ENCODE data around the gene PRSS8.

PRSS8 gene

GRCh38 chr16:31085873-31086628 lies 49.5 kb downstream of the PRSS8 start:
- Mint-ChIP-seq H3K9me3 (no peaks in the 10 kb centered on the region), H3K4me3 (peak overlapping the region in 2 of 3 experiments; percentile 20 to 78), H3K4me1 (peaks cover 21% of the 10 kb centered on the region), H3K27me3 (ENCODE audit: low read depth) (peaks cover 3% of the 10 kb centered on the region), H3K27ac (peak overlapping the region; percentile 74 to 91 (median 85)), H3K36me3 (ENCODE audit: low read depth) (peaks cover 16% of the 10 kb centered on the region)
- TF ChIP-seq, protein P1, sequence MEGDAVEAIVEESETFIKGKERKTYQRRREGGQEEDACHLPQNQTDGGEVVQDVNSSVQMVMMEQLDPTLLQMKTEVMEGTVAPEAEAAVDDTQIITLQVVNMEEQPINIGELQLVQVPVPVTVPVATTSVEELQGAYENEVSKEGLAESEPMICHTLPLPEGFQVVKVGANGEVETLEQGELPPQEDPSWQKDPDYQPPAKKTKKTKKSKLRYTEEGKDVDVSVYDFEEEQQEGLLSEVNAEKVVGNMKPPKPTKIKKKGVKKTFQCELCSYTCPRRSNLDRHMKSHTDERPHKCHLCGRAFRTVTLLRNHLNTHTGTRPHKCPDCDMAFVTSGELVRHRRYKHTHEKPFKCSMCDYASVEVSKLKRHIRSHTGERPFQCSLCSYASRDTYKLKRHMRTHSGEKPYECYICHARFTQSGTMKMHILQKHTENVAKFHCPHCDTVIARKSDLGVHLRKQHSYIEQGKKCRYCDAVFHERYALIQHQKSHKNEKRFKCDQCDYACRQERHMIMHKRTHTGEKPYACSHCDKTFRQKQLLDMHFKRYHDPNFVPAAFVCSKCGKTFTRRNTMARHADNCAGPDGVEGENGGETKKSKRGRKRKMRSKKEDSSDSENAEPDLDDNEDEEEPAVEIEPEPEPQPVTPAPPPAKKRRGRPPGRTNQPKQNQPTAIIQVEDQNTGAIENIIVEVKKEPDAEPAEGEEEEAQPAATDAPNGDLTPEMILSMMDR (IDR thresholded peaks at IDR 0.05; ENCODE audit: unreplicated experiment in 3 of 3), result no peak

DNA sequence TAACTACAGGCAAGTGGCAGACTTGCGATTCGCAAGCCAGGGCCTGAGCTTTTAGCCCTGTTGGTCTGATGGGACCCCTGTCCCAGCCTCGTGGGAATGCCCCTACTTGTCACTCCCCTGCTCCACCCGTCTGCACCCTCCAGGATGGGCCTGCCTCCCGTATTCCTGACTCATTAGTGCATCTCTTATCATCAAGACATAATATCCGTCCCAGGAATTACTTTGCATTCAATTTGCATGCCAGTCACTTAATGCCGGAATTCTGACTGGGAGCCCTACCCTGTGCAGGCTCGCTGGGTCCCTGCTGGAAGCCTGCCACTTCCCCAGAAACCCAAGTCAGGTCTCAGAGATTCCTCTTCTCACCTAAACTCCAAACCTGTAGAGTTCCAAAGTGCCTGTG lies 50.1 kb downstream of the PRSS8 start:
- peaks cover 21% of the 10 kb centered on the region for H3K4me1 Mint-ChIP-seq
- no peaks in the 10 kb centered on the region for H3K9me3 Mint-ChIP-seq
- peak overlapping the region in 2 of 3 experiments; percentile 20 to 78 for H3K4me3 Mint-ChIP-seq
- H3K27ac Mint-ChIP-seq, result peak overlapping the region; percentile 74 to 91 (median 85)
- peaks cover 3% of the 10 kb centered on the region for H3K27me3 Mint-ChIP-seq (ENCODE audit: low read depth)
- peaks cover 15% of the 10 kb centered on the region for H3K36me3 Mint-ChIP-seq (ENCODE audit: low read depth)
- TF ChIP-seq, protein P1 (IDR thresholded peaks at IDR 0.05; ENCODE audit: unreplicated experiment in 3 of 3), result no peak

DNA sequence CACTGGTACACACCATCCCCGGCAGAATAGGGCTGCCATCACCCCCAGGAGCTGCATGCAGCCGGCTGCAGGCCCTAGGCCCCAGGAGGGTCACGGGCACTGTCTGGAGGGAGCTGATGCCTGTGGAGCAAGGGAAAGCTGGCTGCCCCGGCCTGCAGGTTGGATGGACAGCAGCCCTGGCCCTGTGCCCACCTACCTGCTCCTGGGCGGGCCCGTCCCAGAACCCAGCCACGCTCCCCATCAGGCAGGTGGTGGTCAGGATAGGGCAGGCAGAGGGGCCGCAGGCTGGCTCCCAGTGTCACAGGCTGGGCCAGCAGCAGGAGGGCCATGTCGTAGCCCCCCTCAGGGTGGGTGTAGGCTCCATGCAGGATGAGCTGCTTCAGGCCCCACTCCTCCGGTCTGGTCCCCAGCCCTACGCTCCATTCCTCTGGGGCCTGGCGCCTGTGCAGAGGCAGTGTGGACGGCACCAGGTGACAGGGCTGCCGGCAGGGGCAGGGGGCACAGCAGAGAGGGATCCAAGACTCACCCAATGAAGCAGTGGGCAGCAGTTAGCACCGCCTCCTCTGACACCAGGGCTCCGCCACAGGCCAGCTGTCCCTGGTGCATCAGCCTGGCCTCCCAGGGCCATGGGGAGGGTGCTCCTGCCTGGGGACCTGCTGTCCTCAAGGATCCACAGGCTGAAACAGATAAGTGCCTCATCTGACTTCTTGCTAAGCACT lies 50.8 kb downstream of the PRSS8 start:
- Mint-ChIP-seq H3K27me3 (ENCODE audit: low read depth) (peaks cover 3% of the 10 kb centered on the region), H3K9me3 (no peaks in the 10 kb centered on the region), H3K4me1 (peaks cover 21% of the 10 kb centered on the region), H3K4me3 (peak overlapping the region in 1 of 3 experiments; percentile 78), H3K27ac (peak overlapping the region in 2 of 3 experiments; percentile 85 to 91), H3K36me3 (ENCODE audit: low read depth) (peaks cover 16% of the 10 kb centered on the region)
- TF ChIP-seq, protein P1 (IDR thresholded peaks at IDR 0.05; ENCODE audit: unreplicated experiment in 3 of 3), result no peak

GRCh38 chr16:31083981-31084380 lies 51.5 kb downstream of the PRSS8 start:
- peaks cover 3% of the 10 kb centered on the region for H3K27me3 Mint-ChIP-seq (ENCODE audit: low read depth)
- H3K4me1 Mint-ChIP-seq, result peaks cover 21% of the 10 kb centered on the region
- TF ChIP-seq, protein P1 (IDR thresholded peaks at IDR 0.05; ENCODE audit: unreplicated experiment in 3 of 3), result no peak
- no peak overlapping the region for H3K27ac Mint-ChIP-seq
- H3K9me3 Mint-ChIP-seq, result no peaks in the 10 kb centered on the region
- H3K4me3 Mint-ChIP-seq, result no peak overlapping the region
- peaks cover 22% of the 10 kb centered on the region for H3K36me3 Mint-ChIP-seq (ENCODE audit: low read depth)

GRCh38 chr16:31083556-31083955 lies 52.0 kb downstream of the PRSS8 start:
- peaks cover 3% of the 10 kb centered on the region for H3K27me3 Mint-ChIP-seq (ENCODE audit: low read depth)
- H3K27ac Mint-ChIP-seq, result no peak overlapping the region
- H3K4me1 Mint-ChIP-seq, result peaks cover 21% of the 10 kb centered on the region
- TF ChIP-seq, protein P1 (IDR thresholded peaks at IDR 0.05; ENCODE audit: unreplicated experiment in 3 of 3), result no peak
- H3K36me3 Mint-ChIP-seq (ENCODE audit: low read depth), result peaks cover 26% of the 10 kb centered on the region
- H3K4me3 Mint-ChIP-seq, result no peak overlapping the region
- H3K9me3 Mint-ChIP-seq, result no peaks in the 10 kb centered on the region

Data from nephron (organoid).